Erythroblast (primary cell): ENCODE measurements around the gene DOP1A.

Experiments used
- GATA1 ChIP-seq: IDR thresholded peaks from 2 replicates; pipeline ENCODE4 v1.6.1; 2011; ENCODE audit warnings: low read depth, mild to moderate bottlenecking, control low read depth, low read length, moderate library complexity
- POLR2A ChIP-seq: IDR thresholded peaks from 2 replicates; pipeline ENCODE4 v1.6.1; 2011; ENCODE audit warnings: mild to moderate bottlenecking, low read length

- TF ChIP-seq POLR2A (no peak), GATA1 (no peak)
These were observed 9.7 kb upstream of the DOP1A start for GRCh38 chr6:83057705-83058321.
